NCI-H345 (cell line): ENCODE data around the gene CA5A.
A peak's percentile ranks its signal among the peaks of the same experiment; 100 is the strongest.
"Not testable (repeated sequence)": the region's sequence is repeated elsewhere in the genome, so short reads cannot be mapped to it uniquely, and the experiment has no call there.

Experiments used
- DNase-seq: peaks from one replicate; lab custom pipeline; 2025; lab: John Stamatoyannopoulos, UW

CA5A gene

GRCh38 chr16:87896176-87896890, 40.0 kb downstream of the CA5A start:
- DNase-seq: not testable (repeated sequence)

- no peak for DNase-seq
Measured at GRCh38 chr16:87895641-87896141, 40.6 kb downstream of the CA5A start.

DNA sequence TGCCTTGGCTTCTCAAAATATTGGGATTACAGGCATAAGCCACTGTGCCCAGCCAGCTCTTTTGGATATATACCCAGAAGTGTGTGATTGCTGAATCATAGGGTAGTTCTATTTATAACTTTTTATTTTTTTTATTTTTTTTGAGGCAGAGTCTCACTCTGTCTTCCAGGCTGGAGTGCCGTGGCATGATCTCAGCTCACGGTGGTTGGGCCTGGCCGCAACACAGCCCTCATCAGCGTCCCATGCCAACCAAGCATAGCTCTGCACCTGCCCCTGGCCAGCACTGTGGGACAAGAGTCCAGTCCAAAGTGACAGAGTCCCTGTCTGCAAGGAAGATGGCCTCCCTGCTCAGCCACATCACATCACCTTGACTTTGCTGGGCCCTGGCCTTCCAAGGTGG, 42.3 kb downstream of the CA5A start:
- not testable (repeated sequence) for DNase-seq

DNA sequence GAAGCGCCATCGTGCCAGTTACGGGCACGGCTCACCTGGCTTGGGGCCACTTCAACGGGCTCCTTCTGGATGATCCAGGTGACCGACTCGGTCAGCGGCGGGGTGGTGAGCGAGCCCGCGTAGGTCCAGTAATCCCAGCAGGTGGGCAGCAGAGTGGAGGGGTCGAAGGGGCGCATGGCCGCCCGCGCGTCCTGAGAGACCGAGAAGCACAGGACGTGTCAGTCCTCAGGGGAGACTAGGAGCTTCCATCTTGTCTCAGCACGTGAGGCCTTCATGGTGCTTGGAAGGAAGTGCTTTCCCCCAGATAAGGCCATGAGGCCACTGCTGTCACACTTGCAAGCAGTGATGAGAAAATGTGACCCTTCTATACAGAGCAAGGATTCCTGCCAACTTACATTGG, 44.6 kb downstream of the CA5A start:
- DNase-seq: no peak

GRCh38 chr16:87889762-87890161, 46.6 kb downstream of the CA5A start:
- DNase-seq: not testable (repeated sequence)

GRCh38 chr16:87888346-87888745, 48.0 kb downstream of the CA5A start:
- not testable (repeated sequence) for DNase-seq

- DNase-seq: not testable (repeated sequence)
Measured at GRCh38 chr16:87887931-87888330, 48.4 kb downstream of the CA5A start.

DNA sequence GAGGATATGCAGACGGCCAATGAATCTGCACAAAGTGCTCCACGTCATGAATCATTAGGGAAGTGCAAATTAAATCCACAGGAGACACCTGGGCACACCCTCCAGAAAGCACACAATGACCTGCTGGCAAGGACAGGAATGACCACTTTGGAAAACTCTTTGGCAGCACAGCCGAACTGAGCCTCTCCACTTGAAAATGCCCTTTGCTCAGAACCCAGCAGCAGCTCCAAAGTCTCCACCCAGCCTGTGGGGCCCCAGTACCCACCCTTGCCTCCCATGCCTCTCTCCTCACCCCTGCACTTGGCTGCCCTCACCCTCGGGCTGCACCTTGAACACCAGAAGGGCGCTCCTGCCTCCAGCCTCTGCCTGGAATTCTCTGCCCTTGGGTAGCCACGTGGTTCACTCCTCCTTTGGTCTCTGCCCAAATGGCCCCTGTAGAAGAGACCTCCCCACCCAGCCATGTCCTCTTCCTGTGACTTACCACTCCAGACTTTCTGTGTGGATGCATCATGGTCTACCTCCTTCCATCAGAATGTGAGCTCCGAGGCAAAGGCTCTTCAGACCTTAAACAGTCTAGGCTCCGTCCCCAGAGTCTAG, 50.9 kb downstream of the CA5A start:
- DNase-seq: not testable (repeated sequence)

DNA sequence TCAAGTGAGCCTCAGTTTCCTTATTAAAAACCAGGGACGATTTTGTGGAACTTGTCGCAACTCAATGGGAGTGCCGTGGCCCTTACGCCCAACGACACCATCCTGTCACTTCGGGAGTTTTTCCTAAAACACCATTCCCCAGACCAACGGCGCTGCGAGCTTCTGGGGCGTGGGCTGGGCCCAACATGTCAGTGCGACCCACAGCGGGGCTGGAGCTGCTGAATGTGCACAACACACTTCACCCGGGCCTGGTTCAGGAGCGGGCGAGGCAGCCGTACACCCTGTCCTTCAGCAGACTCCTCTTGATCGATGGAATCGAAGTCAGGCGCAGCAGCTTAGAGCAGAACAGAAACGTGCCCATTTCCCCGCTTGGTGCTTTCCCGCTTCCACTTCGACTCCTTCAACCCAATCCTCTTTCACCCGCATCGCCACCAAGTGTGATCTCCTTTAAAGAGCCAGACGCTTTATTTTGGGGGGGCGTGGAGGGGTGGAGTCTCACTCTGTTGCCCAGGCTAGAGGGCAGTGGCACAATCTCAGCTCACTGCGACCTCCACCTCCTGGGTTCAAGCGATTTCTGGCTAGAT, 53.8 kb downstream of the CA5A start:
- no peak for DNase-seq

DNA sequence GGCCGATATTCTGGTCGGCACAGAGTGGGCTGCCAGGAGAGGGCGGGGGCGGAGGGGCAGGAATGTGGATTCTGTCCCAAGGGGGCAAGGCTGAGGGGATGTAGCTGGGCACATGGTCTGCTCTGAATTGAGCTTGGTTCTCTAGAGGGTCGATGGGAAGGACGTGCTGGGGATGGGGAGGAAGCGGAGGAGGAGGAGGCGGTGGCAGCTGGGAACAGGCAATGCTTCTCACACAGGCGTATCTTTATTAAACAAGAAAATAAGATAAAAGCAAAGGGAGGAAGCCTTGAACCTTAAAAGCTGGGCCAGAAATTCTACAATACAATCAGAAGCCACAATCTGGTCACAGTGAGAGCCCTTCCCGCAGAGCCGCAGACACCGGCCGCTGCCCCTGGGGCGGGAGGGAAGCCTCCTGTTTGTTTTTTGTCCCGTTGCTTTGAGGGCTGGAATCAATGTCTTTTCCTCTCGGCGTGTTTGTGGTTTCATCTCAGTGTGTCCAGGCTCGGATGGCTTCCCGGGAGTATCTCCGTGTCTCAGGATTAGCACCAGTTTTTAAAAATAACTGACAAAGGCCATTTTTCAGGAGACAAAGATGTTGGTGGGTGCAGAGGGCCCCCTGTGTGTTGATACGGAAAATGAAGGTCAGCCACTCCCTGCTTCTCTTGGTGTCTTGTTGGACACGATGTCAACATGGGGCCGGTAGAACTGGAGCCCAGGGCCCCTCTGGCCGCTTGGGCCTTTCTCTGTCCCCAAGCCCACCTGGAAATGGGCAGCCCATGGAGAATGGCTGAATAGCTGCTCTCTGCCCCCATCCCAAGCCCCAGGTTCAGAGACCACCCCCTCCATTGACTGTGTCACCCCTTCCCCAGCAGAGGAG, 54.8 kb downstream of the CA5A start:
- no peak for DNase-seq

- no peak for DNase-seq
Measured at GRCh38 chr16:87880117-87880696, 56.1 kb downstream of the CA5A start.

DNA sequence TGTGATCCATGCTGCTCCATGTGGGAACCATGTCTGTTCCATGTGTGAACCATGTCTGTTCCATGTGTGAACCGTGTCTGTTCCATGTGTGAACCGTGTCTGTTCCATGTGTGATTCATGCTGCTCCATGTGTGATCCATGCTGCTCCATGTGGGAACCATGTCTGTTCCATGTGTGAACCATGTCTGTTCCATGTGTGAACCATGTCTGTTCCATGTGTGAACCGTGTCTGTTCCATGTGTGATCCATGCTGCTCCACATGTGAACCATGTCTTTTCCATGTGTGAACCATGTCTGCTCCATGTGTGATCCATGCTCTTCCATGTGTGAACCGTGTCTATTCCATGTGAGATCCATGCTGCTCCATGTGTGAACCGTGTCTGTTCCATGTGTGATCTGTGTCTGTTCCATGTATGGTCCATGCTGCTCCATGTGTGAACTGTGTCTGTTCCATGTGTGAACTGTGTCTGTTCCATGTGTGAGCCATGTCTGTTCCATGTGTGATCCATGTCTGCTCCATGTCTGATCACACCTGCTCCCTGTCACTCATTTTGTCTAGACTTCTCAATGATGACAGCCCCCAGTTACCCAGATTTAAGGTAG, 56.8 kb downstream of the CA5A start:
- DNase-seq: not testable (repeated sequence)

DNA sequence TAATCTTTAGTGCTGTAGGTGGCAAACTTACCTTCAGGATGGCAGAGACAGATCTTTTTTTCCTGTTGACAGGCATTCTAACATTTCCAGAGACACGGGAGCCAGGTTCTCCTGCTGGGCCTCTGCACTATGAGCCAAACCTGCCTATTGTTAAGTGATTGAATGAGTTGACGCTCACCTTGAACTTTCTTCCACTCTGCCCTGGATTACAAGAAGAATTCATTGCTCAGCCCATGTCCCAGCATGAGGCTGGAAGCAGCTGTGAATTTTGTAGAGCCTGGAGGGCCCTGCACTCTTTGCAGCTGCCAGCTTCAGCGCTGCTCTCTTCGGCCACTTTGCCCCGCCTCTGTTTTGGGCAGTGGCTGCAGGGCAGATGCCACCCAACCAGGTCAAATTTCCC, 57.6 kb downstream of the CA5A start:
- DNase-seq: peak; percentile 37

GRCh38 chr16:87877942-87878507, 58.3 kb downstream of the CA5A start:
- DNase-seq: peak; percentile 11

DNA sequence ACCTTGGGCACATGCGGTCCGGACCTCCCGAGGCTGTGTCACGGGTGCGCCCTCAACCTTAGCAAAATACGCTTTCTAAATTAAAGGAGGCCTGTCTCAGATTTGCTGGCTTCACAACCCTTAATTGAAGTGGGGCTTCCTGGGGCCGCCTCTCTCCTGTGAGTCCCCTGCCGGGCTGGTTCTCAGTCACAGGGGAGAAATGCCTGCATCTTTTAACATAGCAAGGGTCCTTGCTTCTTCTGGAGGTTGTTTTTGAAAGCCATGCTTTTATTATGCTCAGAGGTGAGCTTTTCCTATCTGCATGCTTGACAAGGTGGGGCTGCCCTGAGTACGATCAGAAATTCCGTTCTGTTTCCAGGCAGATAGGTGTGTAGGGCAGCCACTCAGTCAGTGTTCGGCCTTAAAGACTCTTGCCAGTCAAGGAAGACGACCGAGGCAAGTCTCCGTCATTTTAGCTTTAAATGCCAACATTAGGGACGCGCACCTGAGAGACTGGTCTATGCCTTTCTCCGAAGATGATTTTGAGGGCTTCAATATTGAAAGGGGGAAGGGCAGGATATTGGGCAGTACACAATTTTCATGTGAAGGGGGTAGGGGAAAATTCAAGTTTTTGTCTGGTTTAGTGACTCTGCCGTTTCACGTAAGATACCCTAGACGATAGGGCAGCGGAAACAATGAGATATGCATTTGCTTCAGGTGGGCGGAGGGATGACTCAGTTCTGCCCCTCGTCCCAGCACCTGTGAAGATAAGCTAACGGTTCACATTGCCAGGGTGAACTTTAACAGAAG, 61.5 kb downstream of the CA5A start:
- DNase-seq: no peak

DNA sequence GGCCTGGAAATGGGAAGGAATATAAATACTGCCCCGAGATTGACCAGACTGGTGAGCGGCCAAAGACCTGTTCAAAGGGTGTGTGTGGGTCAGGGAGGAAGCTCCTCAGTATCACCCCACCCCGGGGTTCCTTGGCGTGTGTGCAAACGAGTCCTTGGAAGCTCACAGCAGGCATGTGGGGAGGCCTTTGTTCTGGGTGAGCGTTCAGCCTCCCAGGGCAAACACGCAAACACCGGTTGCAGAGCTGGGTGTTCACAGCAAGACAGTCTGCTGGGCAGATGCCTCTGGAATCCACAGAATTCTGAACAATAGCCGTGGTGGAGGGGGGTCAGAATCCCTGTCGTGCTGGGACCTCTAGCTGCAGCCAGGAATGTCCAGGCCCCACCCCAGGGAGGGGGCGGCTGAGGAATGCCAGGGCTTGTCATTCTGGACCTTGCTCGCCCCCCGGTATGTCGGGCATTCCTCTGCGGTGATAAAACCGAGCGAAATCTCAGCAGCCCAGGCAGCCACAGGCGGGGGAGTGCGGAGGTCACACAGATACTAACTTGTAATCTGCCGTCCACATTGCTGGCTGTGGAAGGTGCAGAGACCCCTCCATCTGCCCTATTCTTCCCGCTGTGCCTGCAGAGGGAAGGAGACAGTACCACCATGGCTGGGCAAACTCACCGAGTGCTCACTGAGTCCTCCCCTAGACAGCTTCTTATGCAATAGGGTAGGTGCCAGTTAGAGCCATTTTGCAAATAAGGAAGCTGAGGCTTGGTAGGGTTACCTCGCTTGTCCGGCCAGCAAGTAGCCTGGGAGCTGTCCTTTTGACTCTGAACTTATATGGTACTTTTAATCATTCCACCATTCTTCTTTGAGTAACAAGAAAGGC, 65.7 kb downstream of the CA5A start:
- DNase-seq: peak; percentile 14

DNA sequence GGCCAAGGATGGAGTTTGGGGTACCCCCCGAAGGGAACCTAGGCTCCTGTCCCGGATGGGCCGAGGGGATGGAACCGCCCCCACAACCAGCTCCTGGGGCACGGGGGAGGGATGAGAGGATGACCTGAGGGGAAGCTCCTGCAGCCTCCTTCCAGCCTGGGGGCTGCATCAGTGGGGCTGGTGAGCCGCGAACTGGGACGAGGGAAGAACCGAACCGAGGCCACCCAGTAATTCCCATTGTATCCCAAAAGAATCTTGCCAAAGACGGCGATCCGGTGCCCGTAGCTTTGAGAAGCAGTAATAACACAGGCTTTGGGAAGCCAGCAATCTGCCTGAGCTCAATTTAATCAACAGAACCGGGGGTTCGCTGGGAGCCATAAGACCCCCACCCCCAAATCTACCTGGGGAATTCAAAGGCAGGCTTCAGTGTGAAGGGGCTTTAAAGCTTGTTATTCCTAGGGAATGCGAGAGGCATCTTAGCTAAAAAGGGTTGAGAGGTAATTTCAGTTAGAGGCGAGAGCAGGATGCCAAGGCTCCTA, 66.4 kb downstream of the CA5A start:
- not testable (repeated sequence) for DNase-seq

- DNase-seq: peak; percentile 69
Measured at GRCh38 chr16:87869061-87869878, 67.1 kb downstream of the CA5A start, which contains the start of gene SLC7A5. TSS of gene SLC7A5 (minus strand) at chr16:87869507. CDS start at chr16:87869422, 85 bp downstream.
